ENCODE measurements around the gene FAM81A.
A peak's percentile ranks its signal among the peaks of the same experiment; 100 is the strongest.

Gene FAM81A

DNA sequence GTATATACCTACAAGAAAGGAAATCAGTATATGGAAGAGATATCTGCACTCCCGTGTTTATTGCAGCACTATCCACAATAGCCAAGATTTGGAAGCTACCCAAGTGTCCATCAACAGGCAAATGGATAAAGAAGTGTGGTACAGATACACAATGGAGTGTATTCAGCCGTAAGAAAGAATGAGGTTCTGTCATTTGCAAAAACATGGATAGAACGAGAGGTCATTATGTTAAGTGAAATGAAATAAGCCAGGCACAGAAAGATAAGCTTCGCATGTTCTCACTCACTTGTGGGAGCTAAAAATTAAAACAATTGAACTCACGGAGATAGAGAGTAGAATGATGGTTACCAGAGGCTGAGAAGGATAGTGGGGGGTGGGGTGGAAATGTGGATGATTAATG is 53.1 kb downstream of the FAM81A start:
- no peaks in the 10 kb centered on the region for H3K4me1 ChIP-seq (ENCODE audit: control insufficient read depth in 1 of 2, insufficient read depth in 1 of 2, low read depth in 1 of 2, low read length in 1 of 2)
- H3K36me3 ChIP-seq, result no peaks in the 10 kb centered on the region

DNA sequence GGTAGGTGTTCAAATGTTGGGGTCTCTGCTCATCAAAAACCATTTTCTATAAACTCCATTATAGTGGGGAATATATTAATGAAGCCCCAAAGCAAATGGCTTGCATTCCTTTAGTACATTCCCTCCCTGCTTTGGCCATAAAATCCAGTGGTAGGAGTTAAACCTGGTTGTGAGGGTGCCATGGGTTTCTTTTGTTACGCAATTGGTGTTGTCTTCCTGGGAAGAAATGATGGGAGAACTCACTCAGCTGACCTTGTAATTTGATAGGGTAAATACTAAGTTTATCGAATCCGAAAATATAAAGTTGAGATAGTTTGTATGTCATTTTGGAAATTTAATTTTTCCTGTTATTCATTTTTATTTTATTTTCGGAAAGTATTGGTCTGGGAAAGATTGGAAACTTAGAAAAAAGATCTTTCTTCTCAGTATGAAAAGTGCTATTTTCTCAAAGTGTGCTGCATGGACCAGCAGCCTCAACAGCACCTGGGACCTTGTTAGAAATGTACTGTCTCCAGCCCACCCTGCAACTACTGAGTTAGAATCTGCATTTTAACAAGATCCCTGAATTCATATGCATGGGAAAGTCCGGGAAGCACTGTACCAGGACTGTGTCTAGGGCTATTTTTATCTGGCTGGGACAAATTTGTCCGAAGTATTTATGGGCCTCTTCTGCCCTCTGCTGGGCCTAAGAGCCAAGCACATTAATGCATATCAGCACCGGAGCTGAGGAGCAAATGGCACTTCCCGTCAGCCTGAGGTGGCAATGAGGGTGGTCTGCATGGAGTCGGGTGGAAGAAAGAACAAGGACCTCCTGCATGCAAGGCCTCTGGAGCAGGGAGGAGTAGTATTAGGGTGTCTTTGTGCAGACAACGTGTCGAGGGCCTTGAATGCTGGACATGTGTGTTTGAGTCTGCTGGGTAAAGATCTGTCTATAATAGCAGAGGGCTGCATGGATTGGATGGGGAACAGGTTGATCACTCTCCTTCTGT is 54.7 kb downstream of the FAM81A start:
- Histone ChIP-seq H3K36me3 (no peaks in the 10 kb centered on the region), H3K27ac (no peak overlapping the region), H3K9me3 (no peaks in the 10 kb centered on the region), H3K4me1 (ENCODE audit: control insufficient read depth in 1 of 2, insufficient read depth in 1 of 2, low read depth in 1 of 2, low read length in 1 of 2) (no peaks in the 10 kb centered on the region), H3K27me3 (peaks cover 2% of the 10 kb centered on the region), H3K4me3 (ENCODE audit: low read depth in 1 of 2, low read length in 1 of 2) (no peak overlapping the region)
- TF ChIP-seq, protein P1, sequence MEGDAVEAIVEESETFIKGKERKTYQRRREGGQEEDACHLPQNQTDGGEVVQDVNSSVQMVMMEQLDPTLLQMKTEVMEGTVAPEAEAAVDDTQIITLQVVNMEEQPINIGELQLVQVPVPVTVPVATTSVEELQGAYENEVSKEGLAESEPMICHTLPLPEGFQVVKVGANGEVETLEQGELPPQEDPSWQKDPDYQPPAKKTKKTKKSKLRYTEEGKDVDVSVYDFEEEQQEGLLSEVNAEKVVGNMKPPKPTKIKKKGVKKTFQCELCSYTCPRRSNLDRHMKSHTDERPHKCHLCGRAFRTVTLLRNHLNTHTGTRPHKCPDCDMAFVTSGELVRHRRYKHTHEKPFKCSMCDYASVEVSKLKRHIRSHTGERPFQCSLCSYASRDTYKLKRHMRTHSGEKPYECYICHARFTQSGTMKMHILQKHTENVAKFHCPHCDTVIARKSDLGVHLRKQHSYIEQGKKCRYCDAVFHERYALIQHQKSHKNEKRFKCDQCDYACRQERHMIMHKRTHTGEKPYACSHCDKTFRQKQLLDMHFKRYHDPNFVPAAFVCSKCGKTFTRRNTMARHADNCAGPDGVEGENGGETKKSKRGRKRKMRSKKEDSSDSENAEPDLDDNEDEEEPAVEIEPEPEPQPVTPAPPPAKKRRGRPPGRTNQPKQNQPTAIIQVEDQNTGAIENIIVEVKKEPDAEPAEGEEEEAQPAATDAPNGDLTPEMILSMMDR (IDR thresholded peaks at IDR 0.05), result peak; percentile 75

More for the DNA sequence above, 53.1 kb downstream of the FAM81A start:
- no peaks in the 10 kb centered on the region for H3K9me3 ChIP-seq
- TF ChIP-seq, protein P1 (IDR thresholded peaks at IDR 0.05), result no peak
- no peaks in the 10 kb centered on the region for H3K27me3 ChIP-seq
- H3K27ac ChIP-seq, result no peak overlapping the region
- H3K4me3 ChIP-seq (ENCODE audit: low read depth in 1 of 2, low read length in 1 of 2), result no peak overlapping the region

DNA sequence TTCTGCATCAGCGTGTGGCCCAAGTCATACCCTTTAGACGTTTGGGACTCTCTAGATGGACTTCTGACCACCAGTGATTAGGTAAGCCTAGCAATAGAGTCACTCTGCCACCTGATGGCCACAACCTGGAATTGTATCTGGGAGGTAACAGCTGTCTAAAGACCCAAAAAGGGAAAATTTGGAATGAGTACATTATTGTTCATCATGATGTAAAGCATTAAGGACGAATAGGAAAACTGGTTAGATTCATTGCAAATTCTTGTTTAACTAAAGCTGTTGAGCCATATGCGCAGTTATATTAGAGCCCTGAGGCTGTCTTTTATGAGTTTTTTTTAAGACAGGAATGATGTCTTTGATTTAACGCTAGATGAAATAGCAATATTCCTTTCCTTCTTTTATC is 63.6 kb downstream of the FAM81A start:
- H3K9me3 ChIP-seq, result no peaks in the 10 kb centered on the region
- TF ChIP-seq, protein P1 (IDR thresholded peaks at IDR 0.05), result peak; percentile 55

DNA sequence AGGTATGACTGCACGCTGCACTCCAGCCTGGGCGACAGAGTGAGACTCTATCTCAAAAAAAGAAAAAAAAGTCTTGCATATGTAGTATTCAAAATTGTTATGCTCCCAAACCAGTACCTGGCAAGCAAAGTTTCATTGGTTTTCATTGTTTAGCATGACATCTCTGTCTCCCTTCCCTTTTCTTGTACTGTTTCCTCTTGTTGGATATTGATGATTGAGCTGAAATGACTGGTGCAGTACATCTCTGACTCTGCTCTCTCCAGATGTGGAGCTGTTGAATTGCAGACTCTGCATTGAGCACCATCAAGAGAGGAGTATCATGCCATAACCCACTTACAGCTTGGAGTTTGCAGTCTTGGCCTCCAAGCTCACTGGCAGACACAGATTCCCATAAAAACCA is 77.2 kb downstream of the FAM81A start:
- Histone ChIP-seq H3K4me1 (ENCODE audit: control insufficient read depth in 1 of 2, insufficient read depth in 1 of 2, low read depth in 1 of 2, low read length in 1 of 2) (peaks cover 0 to 7% of the 10 kb centered on the region in 2 experiments), H3K4me3 (ENCODE audit: low read depth in 1 of 2, low read length in 1 of 2) (no peak overlapping the region), H3K27ac (no peak overlapping the region), H3K36me3 (no peaks in the 10 kb centered on the region), H3K9me3 (no peaks in the 10 kb centered on the region), H3K27me3 (no peaks in the 10 kb centered on the region)
- TF ChIP-seq, protein P1 (IDR thresholded peaks at IDR 0.05), result no peak

More for the DNA sequence above, 63.6 kb downstream of the FAM81A start:
- no peak overlapping the region for H3K4me3 ChIP-seq (ENCODE audit: low read depth in 1 of 2, low read length in 1 of 2)
- H3K27me3 ChIP-seq, result peaks cover 29% of the 10 kb centered on the region
- no peaks in the 10 kb centered on the region for H3K36me3 ChIP-seq
- H3K4me1 ChIP-seq (ENCODE audit: control insufficient read depth in 1 of 2, insufficient read depth in 1 of 2, low read depth in 1 of 2, low read length in 1 of 2), result peaks cover 0 to under 1% of the 10 kb centered on the region in 2 experiments
- no peak overlapping the region for H3K27ac ChIP-seq

DNA sequence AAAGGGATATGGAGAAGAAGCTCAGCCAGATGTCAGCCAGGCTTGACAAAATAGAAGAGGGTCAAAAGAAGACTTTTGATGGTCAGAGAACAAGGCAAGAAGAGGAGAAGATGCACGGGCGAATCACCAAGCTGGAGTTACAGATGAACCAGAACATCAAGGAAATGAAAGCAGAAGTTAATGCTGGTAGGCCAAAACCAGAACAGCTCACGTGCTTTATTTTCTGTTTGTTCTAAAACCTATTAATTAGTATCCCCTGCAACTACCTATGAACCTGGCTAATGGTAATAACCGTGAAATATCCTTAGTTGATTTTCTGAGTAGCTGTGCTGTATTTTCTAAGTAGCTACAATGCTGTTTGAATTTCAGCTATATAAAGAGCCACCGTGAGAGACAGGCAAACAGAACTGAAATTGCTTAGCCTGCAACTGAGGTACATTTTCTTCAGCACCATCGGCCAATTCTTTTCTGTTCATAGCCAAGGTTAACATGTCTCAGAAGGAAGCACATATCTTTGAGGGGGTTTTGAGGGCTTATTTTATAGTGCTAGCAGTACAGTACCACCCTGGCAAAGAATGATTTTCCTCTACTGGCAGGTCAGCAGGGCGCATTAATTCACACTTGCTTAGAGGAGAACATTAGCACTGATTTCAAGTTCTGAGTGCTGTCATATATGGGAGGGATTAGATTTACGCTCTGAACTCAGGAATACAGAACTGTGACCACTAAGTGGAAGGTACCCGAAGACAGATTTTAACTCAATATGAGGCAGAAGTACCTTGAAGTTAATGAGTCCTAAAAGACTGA is 78.9 kb downstream of the FAM81A start:
- H3K27ac ChIP-seq, result peak overlapping the region; percentile 49
- no peaks in the 10 kb centered on the region for H3K36me3 ChIP-seq
- H3K4me3 ChIP-seq (ENCODE audit: low read depth in 1 of 2, low read length in 1 of 2), result no peak overlapping the region
- H3K4me1 ChIP-seq (ENCODE audit: control insufficient read depth in 1 of 2, insufficient read depth in 1 of 2, low read depth in 1 of 2, low read length in 1 of 2), result peaks cover 4 to 15% of the 10 kb centered on the region in 2 experiments
- TF ChIP-seq, protein P1 (IDR thresholded peaks at IDR 0.05), result no peak
- no peaks in the 10 kb centered on the region for H3K9me3 ChIP-seq
- H3K27me3 ChIP-seq, result no peaks in the 10 kb centered on the region

Measured in neutrophil (primary cell).